K562 (cell line): ENCODE data around the gene CDCA3. TPM values are rescaled to one million over a fixed set of nuclear protein-coding genes. Genes with fewer than 3 reads are reported as not detected.

ENCODE experiments used
- CTBP1 ChIP-seq: fragments of 450-650 bp; IDR thresholded peaks from 2 replicates; pipeline ENCODE4 v1.6.1; 2016; ENCODE audit warnings: borderline replicate concordance
- DDX20 ChIP-seq: fragments of 450-650 bp; IDR thresholded peaks from 2 replicates; pipeline ENCODE4 v1.6.1; 2016; ENCODE audit warnings: missing genetic modification characterization, low read depth, mild to moderate bottlenecking, missing compliant biosample characterization, moderate library complexity
- KDM5B ChIP-seq: fragments of 200-600 bp; sonication (generic); IDR thresholded peaks from 2 replicates; pipeline ENCODE4 v1.6.1; 2012; ENCODE audit warnings: low read depth, mild to moderate bottlenecking, moderate library complexity, low read length, control low read depth, inconsistent platforms; ENCODE audit not compliant: insufficient replicate concordance
- MAFG ChIP-seq: fragments of 450-650 bp; conservative IDR thresholded peaks from 2 replicates; pipeline ENCODE4 v1.6.1; 2016; ENCODE audit warnings: missing genetic modification characterization, missing compliant biosample characterization
- NONO ChIP-seq, 2 experiments: fragments of 200-400 bp in 1 of 2; fragments of 450-650 bp in 1 of 2; formaldehyde crosslinking in 1 of 2; IDR thresholded peaks; 2 replicates each; pipeline ENCODE4 v1.6.1; 2017; ENCODE audit warnings: low read depth in 2 of 2, mild to moderate bottlenecking in 2 of 2, moderate library complexity in 2 of 2, low read length in 1 of 2
- TRIM28 ChIP-seq: fragments of 450-650 bp; IDR thresholded peaks from 2 replicates; pipeline ENCODE4 v1.6.1; 2017
- XRCC3 ChIP-seq: fragments of 450-650 bp; IDR thresholded peaks from 2 replicates; pipeline ENCODE4 v1.6.1; 2017; ENCODE audit warnings: mild to moderate bottlenecking, moderate library complexity
- ZFX ChIP-seq: sonication (generic); formaldehyde crosslinking; IDR thresholded peaks from 2 replicates; pipeline ENCODE4 v1.8.0; 2022; ENCODE audit warnings: mild to moderate bottlenecking, missing genetic modification reagents, moderate library complexity
- ZNF133 ChIP-seq: fragments of 250-450 bp; sonication (Bioruptor Pico); IDR thresholded peaks from 2 replicates; pipeline ENCODE4 v1.4.0; 2020; ENCODE audit warnings: mild to moderate bottlenecking
- ZNF830 ChIP-seq: fragments of 250-450 bp; sonication (Bioruptor Pico); IDR thresholded peaks from 2 replicates; pipeline ENCODE4 v1.5.0; 2021; ENCODE audit warnings: mild to moderate bottlenecking
- polyA plus RNA-seq, 8 experiments: library from polyadenylated mRNA; depleted of rRNA in 4 of 8; stranded (reverse) in 5 of 8; unstranded in 3 of 8; fragments of >200 nt; fragmentation: Nextera tagmentation in 2 of 8; fragmentation: Illumina TruSeq in 1 of 8; extraction: Ambion mirVana in 2 of 8; extraction: Trizol in 1 of 8; gene quantifications; 2 replicates each; pipeline versions ENCODE4 v1.2.1 to v1.2.3, GENCODE V29; 2011 to 2014; ENCODE audit warnings: inconsistent platforms in 1 of 8, missing spikeins in 1 of 8
- total RNA-seq, 7 experiments: library from RNA; depleted of rRNA in 6 of 7; stranded (reverse); fragments of >200 nt in 6 of 7; fragmentation: Illumina TruSeq in 2 of 7; extraction: Trizol in 2 of 7; gene quantifications; 2 replicates each; pipeline versions ENCODE4 v1.2.1 to v1.2.3, GENCODE V29; 2011 to 2021; ENCODE audit warnings: low replicate concordance in 1 of 7
- TF ChIP-seq, protein P1 (sequence below), 2 experiments: IDR thresholded peaks; 2 replicates each; pipeline ENCODE4 v1.6.1; 2012; ENCODE audit warnings: improper control_type of control experiment in 2 of 2, low read depth in 2 of 2, low read length in 2 of 2, borderline replicate concordance in 1 of 2
- TF ChIP-seq, protein P2 (sequence below), 2 experiments: IDR thresholded peaks in 1 of 2; conservative IDR thresholded peaks in 1 of 2; 2 replicates each; pipeline ENCODE4 v1.6.1; 2016; ENCODE audit warnings: low read depth in 2 of 2, mild to moderate bottlenecking in 1 of 2, missing compliant biosample characterization in 1 of 2, missing genetic modification characterization in 1 of 2, moderate library complexity in 1 of 2
- TF ChIP-seq, protein P3 (sequence below): sonication (generic); formaldehyde crosslinking; IDR thresholded peaks from 2 replicates; pipeline ENCODE4 v1.8.0; 2023; ENCODE audit warnings: mild to moderate bottlenecking, missing genetic modification reagents
- TF ChIP-seq, protein P4 (sequence below), 2 experiments: fragments of 450-650 bp; conservative IDR thresholded peaks; 2 replicates each; pipeline ENCODE4 v1.6.1; 2017; ENCODE audit warnings: mild to moderate bottlenecking in 2 of 2, moderate library complexity in 2 of 2

The CDCA3 gene
- total and polyA plus RNA-seq, 9 of the 15 experiments (the other 6 are each of a cell fraction or from before 2014, with no cell fraction given), result 24.2 to 80.8 (median 55.1) TPM

DNA sequence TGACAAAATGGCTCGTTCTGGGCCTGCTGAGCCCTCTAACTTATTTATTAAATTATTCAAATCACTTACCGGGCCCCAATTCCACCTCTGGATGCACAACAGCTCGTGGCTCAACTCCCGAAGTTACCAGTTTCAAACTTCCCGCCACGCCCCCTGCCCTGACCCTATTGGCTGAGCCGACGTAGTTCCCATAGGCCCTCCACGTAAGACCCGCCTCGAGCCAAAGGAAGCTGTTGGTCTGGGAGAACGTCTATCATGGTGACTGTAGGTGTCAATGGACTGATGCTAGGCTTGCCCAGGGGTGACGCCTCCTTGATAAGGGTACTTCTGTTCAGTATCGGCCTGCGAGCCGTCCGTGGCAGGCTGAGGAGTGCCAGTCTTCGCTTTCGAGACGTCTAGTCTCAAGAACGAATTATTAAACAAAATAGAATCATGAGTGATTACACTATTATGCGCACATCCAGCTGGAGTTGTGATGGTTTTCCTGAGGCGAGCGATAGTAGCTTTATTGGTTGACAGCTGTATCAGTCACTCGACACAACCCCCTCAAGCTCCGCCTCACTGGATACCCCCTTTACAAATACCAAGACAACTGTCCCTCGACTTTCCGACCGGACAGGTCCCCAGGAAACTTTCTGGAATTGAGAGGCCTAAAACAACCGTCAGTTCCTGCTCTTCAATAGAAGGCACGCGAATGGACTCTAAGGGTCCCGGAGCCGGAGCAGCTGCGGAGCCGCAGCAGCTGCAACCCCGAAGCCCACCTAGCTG is at the start of gene CDCA3 (continued):
- TF ChIP-seq, protein P1, sequence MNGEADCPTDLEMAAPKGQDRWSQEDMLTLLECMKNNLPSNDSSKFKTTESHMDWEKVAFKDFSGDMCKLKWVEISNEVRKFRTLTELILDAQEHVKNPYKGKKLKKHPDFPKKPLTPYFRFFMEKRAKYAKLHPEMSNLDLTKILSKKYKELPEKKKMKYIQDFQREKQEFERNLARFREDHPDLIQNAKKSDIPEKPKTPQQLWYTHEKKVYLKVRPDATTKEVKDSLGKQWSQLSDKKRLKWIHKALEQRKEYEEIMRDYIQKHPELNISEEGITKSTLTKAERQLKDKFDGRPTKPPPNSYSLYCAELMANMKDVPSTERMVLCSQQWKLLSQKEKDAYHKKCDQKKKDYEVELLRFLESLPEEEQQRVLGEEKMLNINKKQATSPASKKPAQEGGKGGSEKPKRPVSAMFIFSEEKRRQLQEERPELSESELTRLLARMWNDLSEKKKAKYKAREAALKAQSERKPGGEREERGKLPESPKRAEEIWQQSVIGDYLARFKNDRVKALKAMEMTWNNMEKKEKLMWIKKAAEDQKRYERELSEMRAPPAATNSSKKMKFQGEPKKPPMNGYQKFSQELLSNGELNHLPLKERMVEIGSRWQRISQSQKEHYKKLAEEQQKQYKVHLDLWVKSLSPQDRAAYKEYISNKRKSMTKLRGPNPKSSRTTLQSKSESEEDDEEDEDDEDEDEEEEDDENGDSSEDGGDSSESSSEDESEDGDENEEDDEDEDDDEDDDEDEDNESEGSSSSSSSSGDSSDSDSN (IDR thresholded peaks at IDR 0.05; ENCODE audit: borderline replicate concordance in 1 of 2, low read depth in 2 of 2, low read length in 2 of 2), result no peak
- TF ChIP-seq ZNF830 (CRISPR knock-in tag) (no peak), KDM5B (peak; percentile 65), ZNF133 (CRISPR knock-in tag) (no peak), XRCC3 (no peak), CTBP1 (no peak; the same call in 1 of the 2 replicates), MAFG (tag) (no peak), NONO (IDR thresholded peaks at IDR 0.05; ENCODE audit: low read depth in 2 of 2, low read length in 1 of 2) (no peak), DDX20 (tag) (no peak), TRIM28 (no peak), ZFX (CRISPR knock-in tag) (0 out of 2 replicates have a peak, but pooled peaks have one; percentile 29)
- TF ChIP-seq, protein P2, sequence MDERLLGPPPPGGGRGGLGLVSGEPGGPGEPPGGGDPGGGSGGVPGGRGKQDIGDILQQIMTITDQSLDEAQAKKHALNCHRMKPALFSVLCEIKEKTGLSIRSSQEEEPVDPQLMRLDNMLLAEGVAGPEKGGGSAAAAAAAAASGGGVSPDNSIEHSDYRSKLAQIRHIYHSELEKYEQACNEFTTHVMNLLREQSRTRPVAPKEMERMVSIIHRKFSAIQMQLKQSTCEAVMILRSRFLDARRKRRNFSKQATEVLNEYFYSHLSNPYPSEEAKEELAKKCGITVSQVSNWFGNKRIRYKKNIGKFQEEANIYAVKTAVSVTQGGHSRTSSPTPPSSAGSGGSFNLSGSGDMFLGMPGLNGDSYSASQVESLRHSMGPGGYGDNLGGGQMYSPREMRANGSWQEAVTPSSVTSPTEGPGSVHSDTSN (CRISPR knock-in tag; IDR thresholded peaks at IDR 0.05; ENCODE audit: low read depth), result peak; percentile 73
- TF ChIP-seq, protein P2 (tag; conservative IDR thresholded peaks at IDR 0.05; ENCODE audit: low read depth), result peak; percentile 96
- TF ChIP-seq, protein P3, sequence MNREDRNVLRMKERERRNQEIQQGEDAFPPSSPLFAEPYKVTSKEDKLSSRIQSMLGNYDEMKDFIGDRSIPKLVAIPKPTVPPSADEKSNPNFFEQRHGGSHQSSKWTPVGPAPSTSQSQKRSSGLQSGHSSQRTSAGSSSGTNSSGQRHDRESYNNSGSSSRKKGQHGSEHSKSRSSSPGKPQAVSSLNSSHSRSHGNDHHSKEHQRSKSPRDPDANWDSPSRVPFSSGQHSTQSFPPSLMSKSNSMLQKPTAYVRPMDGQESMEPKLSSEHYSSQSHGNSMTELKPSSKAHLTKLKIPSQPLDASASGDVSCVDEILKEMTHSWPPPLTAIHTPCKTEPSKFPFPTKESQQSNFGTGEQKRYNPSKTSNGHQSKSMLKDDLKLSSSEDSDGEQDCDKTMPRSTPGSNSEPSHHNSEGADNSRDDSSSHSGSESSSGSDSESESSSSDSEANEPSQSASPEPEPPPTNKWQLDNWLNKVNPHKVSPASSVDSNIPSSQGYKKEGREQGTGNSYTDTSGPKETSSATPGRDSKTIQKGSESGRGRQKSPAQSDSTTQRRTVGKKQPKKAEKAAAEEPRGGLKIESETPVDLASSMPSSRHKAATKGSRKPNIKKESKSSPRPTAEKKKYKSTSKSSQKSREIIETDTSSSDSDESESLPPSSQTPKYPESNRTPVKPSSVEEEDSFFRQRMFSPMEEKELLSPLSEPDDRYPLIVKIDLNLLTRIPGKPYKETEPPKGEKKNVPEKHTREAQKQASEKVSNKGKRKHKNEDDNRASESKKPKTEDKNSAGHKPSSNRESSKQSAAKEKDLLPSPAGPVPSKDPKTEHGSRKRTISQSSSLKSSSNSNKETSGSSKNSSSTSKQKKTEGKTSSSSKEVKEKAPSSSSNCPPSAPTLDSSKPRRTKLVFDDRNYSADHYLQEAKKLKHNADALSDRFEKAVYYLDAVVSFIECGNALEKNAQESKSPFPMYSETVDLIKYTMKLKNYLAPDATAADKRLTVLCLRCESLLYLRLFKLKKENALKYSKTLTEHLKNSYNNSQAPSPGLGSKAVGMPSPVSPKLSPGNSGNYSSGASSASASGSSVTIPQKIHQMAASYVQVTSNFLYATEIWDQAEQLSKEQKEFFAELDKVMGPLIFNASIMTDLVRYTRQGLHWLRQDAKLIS (CRISPR knock-in tag), result no peak
- TF ChIP-seq, protein P4, sequence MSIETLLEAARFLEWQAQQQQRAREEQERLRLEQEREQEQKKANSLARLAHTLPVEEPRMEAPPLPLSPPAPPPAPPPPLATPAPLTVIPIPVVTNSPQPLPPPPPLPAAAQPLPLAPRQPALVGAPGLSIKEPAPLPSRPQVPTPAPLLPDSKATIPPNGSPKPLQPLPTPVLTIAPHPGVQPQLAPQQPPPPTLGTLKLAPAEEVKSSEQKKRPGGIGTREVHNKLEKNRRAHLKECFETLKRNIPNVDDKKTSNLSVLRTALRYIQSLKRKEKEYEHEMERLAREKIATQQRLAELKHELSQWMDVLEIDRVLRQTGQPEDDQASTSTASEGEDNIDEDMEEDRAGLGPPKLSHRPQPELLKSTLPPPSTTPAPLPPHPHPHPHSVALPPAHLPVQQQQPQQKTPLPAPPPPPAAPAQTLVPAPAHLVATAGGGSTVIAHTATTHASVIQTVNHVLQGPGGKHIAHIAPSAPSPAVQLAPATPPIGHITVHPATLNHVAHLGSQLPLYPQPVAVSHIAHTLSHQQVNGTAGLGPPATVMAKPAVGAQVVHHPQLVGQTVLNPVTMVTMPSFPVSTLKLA (conservative IDR thresholded peaks at IDR 0.05), result peak; percentile 43 to 85
